BE2C (cell line): ENCODE measurements around the gene TCF7L1.
"Not testable (repeated sequence)": the region's sequence is repeated elsewhere in the genome, so short reads cannot be mapped to it uniquely, and the experiment has no call there.

ENCODE experiments used
- DNase-seq: peaks from one replicate; pipeline ENCODE4 v3.0.0-alpha.2; 2020
- H3K27me3 ChIP-seq: fragments of 250-450 bp; sonication (Bioruptor Pico); 2 replicates; pipeline ENCODE4 v1.5.1; 2020; ENCODE audit warnings: mild to moderate bottlenecking
- H3K36me3 ChIP-seq: fragments of 250-450 bp; sonication (Bioruptor Pico); 2 replicates; pipeline ENCODE4 v1.5.1; 2020; ENCODE audit warnings: mild to moderate bottlenecking
- H3K4me1 ChIP-seq: fragments of 250-450 bp; sonication (Bioruptor Pico); 2 replicates; pipeline ENCODE4 v1.5.1; 2020
- H3K4me3 ChIP-seq: 2 replicates; pipeline ENCODE4 v1.5.1; 2011; ENCODE audit warnings: low read depth, low read length
- H3K9me3 ChIP-seq: fragments of 250-450 bp; sonication (Bioruptor Pico); 2 replicates; pipeline ENCODE4 v1.5.1; 2020
- CTCF ChIP-seq: IDR thresholded peaks from 2 replicates; pipeline ENCODE4 v1.5.1; 2012; ENCODE audit warnings: mild to moderate bottlenecking, low read depth, low read length

TCF7L1 gene

GRCh38 chr2:85151026-85151425, 17.8 kb downstream of the TCF7L1 start:
- H3K27me3 ChIP-seq, result no peaks in the 10 kb centered on the region
- no peaks in the 10 kb centered on the region for H3K36me3 ChIP-seq

GRCh38 chr2:85152895-85153294, 19.7 kb downstream of the TCF7L1 start:
- H3K9me3 ChIP-seq, result no peaks in the 10 kb centered on the region
- no peak overlapping the region for H3K4me3 ChIP-seq
- H3K4me1 ChIP-seq, result no peaks in the 10 kb centered on the region
- H3K27me3 ChIP-seq, result no peaks in the 10 kb centered on the region
- DNase-seq, result no peak
- no peak for TF ChIP-seq CTCF
- H3K36me3 ChIP-seq, result no peaks in the 10 kb centered on the region

More at GRCh38 chr2:85151026-85151425, 17.8 kb downstream of the TCF7L1 start:
- no peaks in the 10 kb centered on the region for H3K4me1 ChIP-seq
- no peak for TF ChIP-seq CTCF
- H3K4me3 ChIP-seq, result no peak overlapping the region
- no peaks in the 10 kb centered on the region for H3K9me3 ChIP-seq
- DNase-seq, result no peak

GRCh38 chr2:85154048-85154753, 21.0 kb downstream of the TCF7L1 start:
- Histone ChIP-seq H3K36me3 (no peaks in the 10 kb centered on the region), H3K9me3 (no peaks in the 10 kb centered on the region), H3K4me1 (no peaks in the 10 kb centered on the region), H3K27me3 (no peaks in the 10 kb centered on the region), H3K4me3 (no peak overlapping the region)
- DNase-seq, result no peak
- no peak for TF ChIP-seq CTCF

- not testable (repeated sequence) for H3K4me3 ChIP-seq, H3K27me3 ChIP-seq, H3K9me3 ChIP-seq, H3K36me3 ChIP-seq, DNase-seq, H3K4me1 ChIP-seq
These were observed 21.9 kb downstream of the TCF7L1 start for GRCh38 chr2:85155082-85155481.

- H3K27me3 ChIP-seq, result no peaks in the 10 kb centered on the region
- DNase-seq, result no peak
- no peak for TF ChIP-seq CTCF
These were observed 23.0 kb downstream of the TCF7L1 start for GRCh38 chr2:85156153-85156552.

GRCh38 chr2:85156619-85157018, 23.4 kb downstream of the TCF7L1 start:
- no peak for TF ChIP-seq CTCF
- no peaks in the 10 kb centered on the region for H3K4me1 ChIP-seq
- no peak for DNase-seq
- no peaks in the 10 kb centered on the region for H3K9me3 ChIP-seq
- no peaks in the 10 kb centered on the region for H3K36me3 ChIP-seq
- no peak overlapping the region for H3K4me3 ChIP-seq
- H3K27me3 ChIP-seq, result no peaks in the 10 kb centered on the region

More at GRCh38 chr2:85156153-85156552, 23.0 kb downstream of the TCF7L1 start:
- Histone ChIP-seq H3K4me3 (no peak overlapping the region), H3K4me1 (no peaks in the 10 kb centered on the region), H3K36me3 (no peaks in the 10 kb centered on the region), H3K9me3 (no peaks in the 10 kb centered on the region)
